Neural progenitor cell (in vitro differentiated cells): Measurements from ENCODE around the gene IPO13. TPM values are rescaled to one million over a fixed set of nuclear protein-coding genes. Genes with fewer than 3 reads are reported as not detected.

ENCODE experiments used
- DNase-seq: peaks from one replicate; pipeline ENCODE4 v3.0.0-alpha.2; 2016; ENCODE audit warnings: low spot score
- H2AFZ ChIP-seq: fragments of 200-600 bp; sonication (generic); replicated peaks from 2 replicates; pipeline ENCODE4 v1.6.1; 2016; ENCODE audit warnings: antibody characterized with exemption
- H3F3A ChIP-seq: fragments of 200-600 bp; sonication (generic); 2 replicates; pipeline ENCODE4 v1.6.1; 2016; ENCODE audit warnings: antibody characterized with exemption, low read depth
- H3K27ac ChIP-seq: fragments of 200-600 bp; sonication (generic); 2 replicates; pipeline ENCODE4 v1.5.1; 2016; ENCODE audit warnings: mild to moderate bottlenecking
- H3K27me3 ChIP-seq: fragments of 200-600 bp; sonication (generic); 2 replicates; pipeline ENCODE4 v1.6.1; 2016; ENCODE audit warnings: mild to moderate bottlenecking, moderate library complexity
- H3K36me3 ChIP-seq: fragments of 200-600 bp; sonication (generic); 2 replicates; pipeline ENCODE4 v1.5.1; 2016
- H3K4me1 ChIP-seq: fragments of 200-600 bp; sonication (generic); 2 replicates; pipeline ENCODE4 v1.6.1; 2016; ENCODE audit warnings: mixed run types
- H3K4me2 ChIP-seq: fragments of 200-600 bp; sonication (generic); 2 replicates; pipeline ENCODE4 v1.6.1; 2016
- H3K4me3 ChIP-seq: fragments of 200-600 bp; sonication (generic); 2 replicates; pipeline ENCODE4 v1.5.1; 2016
- H3K79me2 ChIP-seq: fragments of 200-600 bp; sonication (generic); 2 replicates; pipeline ENCODE4 v1.6.1; 2016; ENCODE audit warnings: low read depth
- H3K9ac ChIP-seq: fragments of 200-600 bp; sonication (generic); 2 replicates; pipeline ENCODE4 v1.6.1; 2016
- H3K9me3 ChIP-seq: fragments of 200-600 bp; sonication (generic); 2 replicates; pipeline ENCODE4 v1.5.1; 2016; ENCODE audit warnings: low read depth
- H4K20me1 ChIP-seq: fragments of 200-600 bp; sonication (generic); 2 replicates; pipeline ENCODE4 v1.6.1; 2016; ENCODE audit warnings: low read depth
- H3K27ac Mint-ChIP-seq: 3 replicates; pipeline ENCODE4 v1.8.0; 2021; ENCODE audit warnings: mixed read lengths
- H3K27me3 Mint-ChIP-seq: 2 replicates; pipeline ENCODE4 v1.8.0; 2022; ENCODE audit warnings: low read depth, mild to moderate bottlenecking, inconsistent platforms, moderate library complexity, mixed read lengths; ENCODE audit not compliant: insufficient read depth
- H3K36me3 Mint-ChIP-seq: 3 replicates; pipeline ENCODE4 v1.8.0; 2021; ENCODE audit warnings: mixed read lengths
- H3K4me1 Mint-ChIP-seq: 3 replicates; pipeline ENCODE4 v1.8.0; 2021; ENCODE audit warnings: mixed read lengths
- H3K4me3 Mint-ChIP-seq: 3 replicates; pipeline ENCODE4 v1.8.0; 2021; ENCODE audit warnings: mild to moderate bottlenecking, moderate library complexity, mixed read lengths
- H3K9me3 Mint-ChIP-seq: 3 replicates; pipeline ENCODE4 v1.8.0; 2020; ENCODE audit warnings: mixed read lengths
- EZH2 ChIP-seq: fragments of 200-600 bp; sonication (generic); IDR thresholded peaks from 2 replicates; pipeline ENCODE4 v1.6.1; 2017; ENCODE audit warnings: antibody characterized with exemption, mild to moderate bottlenecking, moderate library complexity
- EZH2phosphoT487 ChIP-seq: fragments of 200-600 bp; sonication (generic); IDR thresholded peaks from 2 replicates; pipeline ENCODE4 v1.6.1; 2017; ENCODE audit warnings: antibody characterized with exemption
- total RNA-seq: library from RNA; depleted of rRNA; stranded (reverse); fragments of >200 nt; gene quantifications from 2 replicates; pipeline ENCODE4 v1.2.3, GENCODE V29; 2015; ENCODE audit warnings: low replicate concordance
- TF ChIP-seq, protein P1 (sequence below): fragments of 200-600 bp; sonication (generic); IDR thresholded peaks from 2 replicates; pipeline ENCODE4 v1.5.1; 2017; ENCODE audit warnings: antibody characterized with exemption, mild to moderate bottlenecking

IPO13 gene
- total RNA-seq, 1 donor from 2014 or later: 7.2 TPM

DNA sequence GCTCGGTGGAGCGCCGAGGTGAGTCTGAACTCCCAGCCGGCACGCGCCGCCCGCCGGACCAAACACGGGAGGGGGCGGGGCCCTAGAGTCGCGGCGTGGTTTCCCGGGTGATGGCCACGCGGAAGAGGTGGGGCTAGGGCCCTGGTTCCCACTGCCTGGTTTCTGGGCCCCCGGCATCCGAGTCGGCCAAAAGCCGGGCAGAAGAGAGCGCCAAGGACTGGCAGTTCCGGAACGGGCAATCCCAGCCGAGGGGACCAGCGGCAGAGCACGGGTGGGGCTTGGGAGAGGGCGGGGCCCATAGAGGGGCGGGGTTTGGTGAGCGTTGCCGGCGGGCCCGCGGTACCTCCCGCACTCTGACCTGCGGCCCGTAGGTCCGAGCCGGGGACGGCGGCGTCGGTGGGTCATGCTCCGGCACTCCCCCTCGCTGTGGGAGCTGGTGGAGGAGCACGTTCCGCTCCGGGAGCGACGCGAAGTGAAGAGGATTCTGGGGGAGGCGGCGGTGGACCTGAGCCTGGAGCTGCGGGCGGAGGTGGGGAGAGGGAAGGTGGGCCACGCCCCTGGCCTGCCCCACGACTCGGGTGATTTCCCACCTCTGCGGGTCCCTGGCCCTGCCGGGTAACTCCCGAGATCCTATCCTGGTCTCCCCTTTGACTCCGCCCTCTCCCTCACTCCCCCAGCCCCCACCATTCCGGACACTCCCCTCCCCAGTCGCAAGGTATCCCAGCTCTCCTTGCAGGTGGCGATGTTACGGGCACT lies 44.9 kb downstream of the IPO13 start, which contains the start of gene CCDC24:
Gene CCDC24 (plus strand): TSS at position 124 of the 756 bp plus-strand sequence. CDS start 280 bp downstream, at position 404.
- H2AFZ ChIP-seq: peak within 1 kb of the TSS; percentile 60
- no peaks in the 10 kb centered on the region for H3K9me3 Mint-ChIP-seq

DNA sequence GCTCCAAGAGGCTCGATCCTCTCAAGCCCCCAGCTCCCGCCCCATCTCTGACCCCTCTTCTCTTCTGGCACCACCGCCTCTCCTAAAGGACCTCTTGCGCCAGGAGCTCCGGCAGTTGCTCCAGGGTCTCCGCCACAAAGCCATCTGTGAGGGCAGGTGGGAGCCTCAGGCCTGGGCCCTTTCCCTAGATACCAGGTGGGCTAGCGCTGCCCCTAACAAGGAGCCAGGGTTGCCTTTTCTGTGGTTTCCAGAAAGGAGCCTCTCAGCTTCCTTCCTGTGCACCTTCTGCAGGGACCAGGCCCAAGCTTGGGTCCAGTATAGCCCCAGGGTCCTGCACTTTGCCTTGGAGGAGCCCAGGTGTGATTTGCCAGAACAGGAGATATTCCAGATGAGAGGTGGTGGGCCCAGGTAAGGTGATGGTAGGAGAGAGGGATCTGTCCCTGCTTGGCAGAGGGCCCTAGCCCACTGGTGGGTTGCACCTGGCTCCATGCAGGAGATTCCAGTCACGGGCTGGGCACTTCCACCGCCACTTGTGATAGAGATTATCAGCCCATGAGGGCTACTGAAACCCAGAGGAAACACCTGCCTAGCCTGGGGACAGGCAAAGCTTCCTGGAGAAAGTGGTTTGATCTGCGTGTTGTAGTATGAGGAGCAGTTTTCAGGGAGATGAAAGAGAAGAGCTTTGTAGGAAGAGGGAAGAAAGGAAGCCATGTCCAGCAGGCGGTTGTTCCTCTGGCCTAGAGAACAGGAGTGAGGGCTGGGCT lies 45.7 kb downstream of the IPO13 start:
- Mint-ChIP-seq H3K27me3 (peaks cover 4% of the 10 kb centered on the region), H3K36me3 (no peaks in the 10 kb centered on the region), H3K27ac (no peak overlapping the region), H3K4me3 (peak overlapping the region; percentile 90), H3K9me3 (no peaks in the 10 kb centered on the region), H3K4me1 (peaks cover 24% of the 10 kb centered on the region)
- Histone ChIP-seq H3K4me3 (peak overlapping the region; percentile 58), H3K9ac (no peak overlapping the region), H3K79me2 (no peaks in the 10 kb centered on the region), H3K27me3 (no peaks in the 10 kb centered on the region), H3K4me2 (peak overlapping the region; percentile 80), H2AFZ (peak overlapping the region; percentile 60), H3K4me1 (peaks cover 10% of the 10 kb centered on the region), H3F3A (peaks cover 32% of the 10 kb centered on the region), H4K20me1 (peaks cover 27% of the 10 kb centered on the region), H3K36me3 (no peaks in the 10 kb centered on the region), H3K27ac (no peak overlapping the region), H3K9me3 (no peaks in the 10 kb centered on the region)
- no peak for DNase-seq
- no peak for TF ChIP-seq EZH2
- TF ChIP-seq, protein P1, sequence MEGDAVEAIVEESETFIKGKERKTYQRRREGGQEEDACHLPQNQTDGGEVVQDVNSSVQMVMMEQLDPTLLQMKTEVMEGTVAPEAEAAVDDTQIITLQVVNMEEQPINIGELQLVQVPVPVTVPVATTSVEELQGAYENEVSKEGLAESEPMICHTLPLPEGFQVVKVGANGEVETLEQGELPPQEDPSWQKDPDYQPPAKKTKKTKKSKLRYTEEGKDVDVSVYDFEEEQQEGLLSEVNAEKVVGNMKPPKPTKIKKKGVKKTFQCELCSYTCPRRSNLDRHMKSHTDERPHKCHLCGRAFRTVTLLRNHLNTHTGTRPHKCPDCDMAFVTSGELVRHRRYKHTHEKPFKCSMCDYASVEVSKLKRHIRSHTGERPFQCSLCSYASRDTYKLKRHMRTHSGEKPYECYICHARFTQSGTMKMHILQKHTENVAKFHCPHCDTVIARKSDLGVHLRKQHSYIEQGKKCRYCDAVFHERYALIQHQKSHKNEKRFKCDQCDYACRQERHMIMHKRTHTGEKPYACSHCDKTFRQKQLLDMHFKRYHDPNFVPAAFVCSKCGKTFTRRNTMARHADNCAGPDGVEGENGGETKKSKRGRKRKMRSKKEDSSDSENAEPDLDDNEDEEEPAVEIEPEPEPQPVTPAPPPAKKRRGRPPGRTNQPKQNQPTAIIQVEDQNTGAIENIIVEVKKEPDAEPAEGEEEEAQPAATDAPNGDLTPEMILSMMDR: no peak
- no peak for TF ChIP-seq EZH2phosphoT487

More for the DNA sequence above, 44.9 kb downstream of the IPO13 start, which contains the start of gene CCDC24:
- no peaks in the 10 kb centered on the region for H3K79me2 ChIP-seq
- Mint-ChIP-seq H3K4me1 (peaks cover 17% of the 10 kb centered on the region), H3K27ac (no peak within 1 kb of the TSS), H3K27me3 (peaks cover 4% of the 10 kb centered on the region), H3K36me3 (no peaks in the 10 kb centered on the region), H3K4me3 (peak within 1 kb of the TSS; percentile 90)
- H3F3A ChIP-seq: peaks cover 29% of the 10 kb centered on the region
- H3K4me1 ChIP-seq: peaks cover 9% of the 10 kb centered on the region
- no peak within 1 kb of the TSS for H3K9ac ChIP-seq
- no peaks in the 10 kb centered on the region for H3K36me3 ChIP-seq
- peak within 1 kb of the TSS; percentile 58 for H3K4me3 ChIP-seq
- TF ChIP-seq EZH2 (no peak), EZH2phosphoT487 (no peak)
- TF ChIP-seq, protein P1: no peak
- H3K27me3 ChIP-seq: no peaks in the 10 kb centered on the region
- peak within 1 kb of the TSS; percentile 80 for H3K4me2 ChIP-seq
- H3K9me3 ChIP-seq: no peaks in the 10 kb centered on the region
- peak; percentile 86 for DNase-seq
- H3K27ac ChIP-seq: no peak within 1 kb of the TSS
- H4K20me1 ChIP-seq: peaks cover 21% of the 10 kb centered on the region

DNA sequence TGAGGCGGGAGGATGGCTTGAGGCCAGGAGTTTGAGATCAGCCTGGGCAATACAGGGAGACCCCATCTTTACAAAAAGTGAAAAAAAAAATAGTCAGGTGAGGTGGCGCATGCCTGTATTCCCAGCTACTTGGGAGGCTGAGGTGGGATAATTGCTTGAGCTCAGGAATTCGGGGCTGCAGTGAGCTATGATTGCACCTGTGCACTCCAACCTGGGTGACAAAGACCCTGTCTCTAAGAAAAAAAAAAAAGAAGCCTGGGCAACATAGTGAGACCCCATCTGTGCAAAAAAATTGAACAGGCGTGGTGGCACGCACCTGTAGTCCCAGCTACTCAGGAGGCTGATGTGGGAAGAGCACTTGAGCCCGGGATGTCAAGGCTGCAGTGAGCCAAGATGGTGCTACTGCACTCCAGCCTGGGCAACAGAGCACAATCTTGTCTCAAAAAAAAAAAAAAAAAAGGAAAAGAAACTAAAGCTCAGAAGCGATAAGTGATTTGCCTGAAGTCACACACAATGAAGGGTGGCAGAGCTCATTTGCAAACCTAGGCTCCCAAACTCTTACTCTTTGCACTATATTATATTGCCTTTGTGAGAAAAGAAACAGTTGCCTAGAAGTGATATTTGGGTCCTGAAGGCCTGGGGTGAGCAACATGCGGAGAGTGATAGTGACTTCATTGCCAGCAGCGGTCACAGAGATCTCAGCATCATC lies 46.6 kb downstream of the IPO13 start:
- Histone ChIP-seq H3K27ac (no peak overlapping the region), H3K4me3 (no peak overlapping the region), H2AFZ (no peak overlapping the region), H3K4me1 (peaks cover 10% of the 10 kb centered on the region), H3K27me3 (no peaks in the 10 kb centered on the region), H3K79me2 (no peaks in the 10 kb centered on the region), H3K4me2 (no peak overlapping the region), H3F3A (peaks cover 32% of the 10 kb centered on the region), H3K9me3 (no peaks in the 10 kb centered on the region), H4K20me1 (peaks cover 27% of the 10 kb centered on the region), H3K9ac (no peak overlapping the region), H3K36me3 (no peaks in the 10 kb centered on the region)
- H3K4me3 Mint-ChIP-seq: peak overlapping the region; percentile 63
- DNase-seq: no peak
- H3K27ac Mint-ChIP-seq: no peak overlapping the region
- H3K36me3 Mint-ChIP-seq: no peaks in the 10 kb centered on the region
- TF ChIP-seq EZH2phosphoT487: no peak
- TF ChIP-seq, protein P1: no peak
- TF ChIP-seq EZH2: no peak
- H3K27me3 Mint-ChIP-seq: peaks cover 4% of the 10 kb centered on the region
- no peaks in the 10 kb centered on the region for H3K9me3 Mint-ChIP-seq
- peaks cover 34% of the 10 kb centered on the region for H3K4me1 Mint-ChIP-seq
